NCI-H446 treated with DMSO at 0.1 percent for 48 hours (cell line): ENCODE data around the gene APC.
A peak's percentile ranks its signal among the peaks of the same experiment; 100 is the strongest.
"Not testable (repeated sequence)": the region's sequence is repeated elsewhere in the genome, so short reads cannot be mapped to it uniquely, and the experiment has no call there.

Experiments
- DNase-seq: peaks from one replicate; lab custom pipeline; 2025; lab: John Stamatoyannopoulos, UW

APC gene

GRCh38 chr5:112716895-112717294 lies 20.8 kb upstream of the APC start:
- not testable (repeated sequence) for DNase-seq

- no peak for DNase-seq
Observed at GRCh38 chr5:112717506-112718082, 20.1 kb upstream of the APC start.

- no peak for DNase-seq
Observed at GRCh38 chr5:112718344-112718743, 19.3 kb upstream of the APC start.

- no peak for DNase-seq
Observed at GRCh38 chr5:112720576-112720975, 17.1 kb upstream of the APC start.

- no peak for DNase-seq
Observed at GRCh38 chr5:112724901-112725300, 12.8 kb upstream of the APC start.

GRCh38 chr5:112729630-112730029 lies 8.1 kb upstream of the APC start:
- no peak for DNase-seq

- DNase-seq = no peak
Observed at GRCh38 chr5:112732131-112732530, 5.6 kb upstream of the APC start.

GRCh38 chr5:112733586-112733985 lies 4.1 kb upstream of the APC start:
- no peak for DNase-seq

GRCh38 chr5:112734597-112734996 lies 3.1 kb upstream of the APC start:
- no peak for DNase-seq

GRCh38 chr5:112735702-112736101 lies 2.0 kb upstream of the APC start:
- DNase-seq = no peak

GRCh38 chr5:112737070-112737462 lies 619 bp upstream of the APC start:
- DNase-seq = no peak

GRCh38 chr5:112738191-112738560 lies 491 bp downstream of the APC start:
- no peak for DNase-seq

- DNase-seq = no peak
Observed at GRCh38 chr5:112742424-112742823, 4.7 kb downstream of the APC start.

GRCh38 chr5:112743631-112744030 lies 5.9 kb downstream of the APC start:
- no peak for DNase-seq

GRCh38 chr5:112752335-112752734 lies 14.7 kb downstream of the APC start:
- DNase-seq = no peak

GRCh38 chr5:112755703-112756102 lies 18.0 kb downstream of the APC start:
- DNase-seq = no peak

- peak; percentile 41 for DNase-seq
Observed at GRCh38 chr5:112757468-112758208, 20.0 kb downstream of the APC start.

- no peak for DNase-seq
Observed at GRCh38 chr5:112758676-112759075, 21.0 kb downstream of the APC start.

- DNase-seq = no peak
Observed at GRCh38 chr5:112762113-112762810, 24.6 kb downstream of the APC start.

GRCh38 chr5:112763165-112763564 lies 25.5 kb downstream of the APC start:
- no peak for DNase-seq

GRCh38 chr5:112772124-112772523 lies 34.4 kb downstream of the APC start:
- DNase-seq = no peak

- DNase-seq = no peak
Observed at GRCh38 chr5:112776301-112776856, 38.7 kb downstream of the APC start.

GRCh38 chr5:112779531-112779930 lies 41.8 kb downstream of the APC start:
- DNase-seq = no peak
